Activated CD8-positive, alpha-beta memory T cell treated with anti-CD3 and anti-CD28 coated beads for 24 hours (primary cell): ENCODE data around the gene ZNF140.

Experiments used
- DNase-seq: peaks from one replicate; pipeline ENCODE4 v3.0.0-alpha.2; 2020

ZNF140 gene

DNA sequence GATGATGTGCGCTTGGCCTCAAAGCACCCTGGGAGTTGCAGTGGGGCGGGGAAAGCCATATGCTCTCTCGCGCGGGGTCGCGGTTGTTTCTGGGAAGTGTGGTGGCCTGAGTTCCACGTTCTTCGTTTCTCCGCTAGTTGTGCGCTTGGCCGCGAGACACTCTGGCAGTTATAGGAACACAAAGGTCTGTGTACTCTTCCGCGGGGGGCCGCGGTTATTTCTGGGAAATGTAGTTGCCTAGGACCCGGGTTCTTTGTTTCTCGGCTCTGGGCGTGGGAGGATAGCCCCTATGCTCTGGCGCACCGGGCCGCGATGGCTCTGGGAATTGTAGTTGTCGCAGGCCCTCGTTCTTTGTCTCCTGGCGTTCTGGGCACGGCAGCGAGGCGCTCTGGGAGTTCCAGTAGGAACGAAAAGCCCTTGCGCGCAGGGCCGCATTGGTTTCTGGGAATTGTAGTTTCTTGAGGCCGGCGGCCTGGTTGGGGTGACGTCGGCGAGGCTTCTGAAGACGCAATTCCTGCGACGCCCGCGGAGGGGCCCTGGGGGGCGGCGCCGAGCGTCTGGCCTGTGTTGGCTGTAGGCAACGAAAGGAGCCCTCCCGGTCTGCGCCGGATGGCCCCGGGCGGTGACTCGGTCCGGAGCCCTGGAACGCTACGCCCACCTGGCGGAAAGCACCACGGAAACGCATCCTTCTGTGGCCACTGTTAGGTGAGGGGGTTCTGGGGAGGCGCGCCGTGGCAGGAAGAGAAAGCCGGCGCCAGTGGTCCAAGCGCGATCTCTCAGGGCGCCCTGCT is at the start of gene ZNF140:
Gene ZNF140, plus strand, starts transcription at position 556 of the 791 bp plus-strand sequence. CDS start 398 bp downstream, outside the sequence.
- peak; percentile 96 for DNase-seq

- peak; percentile 97 for DNase-seq
Measured at GRCh38 chr12:133037207-133038005, 43.3 kb upstream of the ZNF140 start, which contains the start of gene ZNF84. Gene ZNF84, plus strand, starts transcription at chr12:133037509. Its CDS starts 3,959 bp downstream, at chr12:133041468.

GRCh38 chr12:133038118-133038709 is 42.5 kb upstream of the ZNF140 start:
- DNase-seq, result no peak

GRCh38 chr12:133046698-133047097 is 34.0 kb upstream of the ZNF140 start:
- DNase-seq, result no peak

DNA sequence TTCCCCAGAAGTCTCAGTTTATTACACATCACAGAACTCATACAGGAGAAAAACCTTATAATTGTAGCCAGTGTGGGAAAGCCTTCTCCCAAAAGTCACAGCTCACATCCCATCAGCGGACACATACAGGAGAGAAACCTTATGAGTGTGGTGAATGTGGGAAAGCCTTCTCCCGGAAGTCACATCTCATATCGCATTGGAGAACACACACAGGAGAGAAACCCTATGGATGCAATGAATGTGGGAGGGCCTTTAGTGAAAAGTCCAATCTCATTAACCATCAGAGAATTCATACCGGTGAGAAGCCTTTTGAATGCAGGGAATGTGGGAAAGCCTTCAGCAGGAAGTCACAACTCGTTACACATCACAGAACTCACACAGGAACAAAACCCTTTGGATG is 23.3 kb upstream of the ZNF140 start:
- no peak for DNase-seq

DNA sequence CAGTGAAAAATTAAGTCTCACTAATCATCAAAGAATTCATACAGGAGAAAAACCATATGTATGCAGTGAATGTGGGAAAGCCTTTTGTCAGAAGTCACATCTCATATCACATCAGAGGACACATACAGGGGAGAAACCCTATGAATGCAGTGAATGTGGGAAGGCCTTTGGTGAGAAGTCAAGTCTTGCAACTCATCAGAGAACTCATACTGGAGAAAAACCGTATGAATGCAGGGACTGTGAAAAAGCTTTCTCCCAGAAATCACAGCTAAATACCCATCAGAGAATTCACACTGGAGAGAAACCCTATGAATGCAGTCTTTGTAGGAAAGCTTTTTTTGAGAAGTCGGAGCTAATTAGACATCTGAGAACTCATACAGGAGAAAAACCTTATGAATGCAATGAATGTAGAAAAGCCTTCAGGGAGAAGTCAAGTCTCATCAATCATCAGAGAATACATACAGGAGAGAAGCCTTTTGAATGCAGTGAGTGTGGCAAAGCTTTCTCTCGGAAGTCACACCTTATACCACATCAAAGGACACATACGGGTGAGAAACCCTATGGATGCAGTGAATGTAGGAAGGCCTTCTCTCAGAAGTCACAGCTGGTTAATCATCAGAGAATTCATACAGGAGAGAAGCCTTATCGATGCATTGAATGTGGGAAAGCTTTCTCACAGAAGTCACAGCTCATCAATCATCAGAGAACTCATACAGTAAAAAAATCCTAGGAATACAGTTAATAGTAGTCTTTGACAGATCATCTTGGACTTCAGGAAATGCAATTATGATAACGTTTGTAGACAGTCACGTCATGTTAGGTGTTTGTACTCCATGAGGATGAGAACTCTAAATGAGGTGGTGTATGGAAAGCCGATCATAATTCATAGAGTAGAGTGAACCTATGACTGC is 22.3 kb upstream of the ZNF140 start:
- DNase-seq, result no peak

GRCh38 chr12:133061954-133062353 is 18.8 kb upstream of the ZNF140 start:
- DNase-seq, result no peak

- no peak for DNase-seq
Measured at GRCh38 chr12:133063556-133063955, 17.2 kb upstream of the ZNF140 start.

GRCh38 chr12:133073836-133074235 is 6.9 kb upstream of the ZNF140 start:
- DNase-seq, result no peak

DNA sequence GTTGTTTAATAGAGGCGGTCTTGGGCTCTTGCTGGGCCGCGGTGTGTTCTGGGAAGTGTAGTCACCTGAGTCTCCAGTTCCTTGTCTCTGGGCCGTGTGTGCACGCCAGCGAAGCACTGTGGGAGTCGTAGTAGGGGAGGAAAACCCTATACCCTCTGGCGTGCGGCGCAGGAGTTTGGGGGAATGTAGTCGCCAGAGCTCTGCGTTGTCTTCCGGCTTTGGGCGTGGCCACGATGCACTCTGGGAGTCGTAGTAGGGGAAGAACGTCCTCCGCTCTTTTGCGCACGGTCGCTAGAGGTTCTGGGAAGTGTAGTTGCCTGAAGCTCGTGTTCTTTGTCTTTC is 726 bp upstream of the ZNF140 start:
- DNase-seq, result no peak

GRCh38 chr12:133081159-133081780 is 547 bp downstream of the ZNF140 start:
- no peak for DNase-seq

DNA sequence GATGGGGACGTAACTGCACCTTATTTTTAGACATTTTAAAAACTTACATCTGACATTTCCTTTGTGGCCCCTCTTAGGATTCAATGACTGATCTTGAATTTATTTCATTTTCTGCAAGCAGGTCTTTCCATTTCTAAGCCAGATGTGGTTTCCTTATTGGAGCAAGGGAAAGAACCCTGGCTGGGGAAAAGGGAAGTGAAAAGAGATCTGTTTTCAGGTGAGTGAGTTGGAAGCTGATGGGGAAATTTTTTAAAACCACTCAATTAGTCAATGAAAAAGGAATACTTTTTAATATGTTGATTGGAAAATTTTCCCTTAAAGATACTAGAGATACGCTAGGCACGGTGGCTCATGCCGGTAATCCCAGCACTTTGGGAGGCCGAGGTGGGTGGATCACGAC is 2.6 kb downstream of the ZNF140 start:
- no peak for DNase-seq

- DNase-seq, result no peak
Measured at GRCh38 chr12:133105620-133106019, 24.9 kb downstream of the ZNF140 start.

DNA sequence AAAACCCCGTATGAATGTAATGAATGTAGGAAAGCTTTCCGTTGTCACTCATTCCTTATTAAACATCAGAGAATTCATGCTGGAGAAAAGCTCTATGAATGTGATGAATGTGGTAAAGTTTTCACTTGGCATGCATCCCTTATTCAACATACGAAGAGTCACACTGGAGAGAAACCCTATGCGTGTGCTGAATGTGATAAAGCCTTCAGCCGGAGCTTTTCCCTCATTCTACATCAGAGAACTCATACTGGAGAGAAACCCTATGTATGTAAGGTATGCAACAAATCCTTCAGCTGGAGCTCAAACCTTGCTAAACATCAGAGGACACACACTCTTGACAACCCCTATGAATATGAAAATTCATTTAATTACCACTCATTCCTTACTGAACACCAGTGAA is 25.5 kb downstream of the ZNF140 start:
- DNase-seq, result no peak

- DNase-seq, result no peak
Measured at GRCh38 chr12:133107121-133107520, 26.4 kb downstream of the ZNF140 start.

DNA sequence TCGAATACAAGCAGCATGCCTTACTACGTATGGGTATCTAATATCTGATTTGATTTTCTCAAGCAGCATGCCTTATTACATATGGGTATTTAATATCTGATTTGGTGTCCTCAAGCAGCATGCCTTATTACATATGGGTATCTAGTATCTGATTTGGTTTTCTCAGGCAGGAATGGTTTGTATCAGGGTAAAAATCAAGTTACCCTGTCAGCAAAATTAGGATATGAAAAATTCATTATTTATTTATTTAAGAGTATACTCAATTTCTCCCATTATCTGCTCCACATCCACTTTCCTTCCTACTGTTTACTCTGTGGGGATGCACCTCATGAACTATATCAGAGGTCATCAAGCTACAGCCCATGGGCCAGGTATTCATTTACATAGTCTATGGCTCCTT is 27.4 kb downstream of the ZNF140 start:
- no peak for DNase-seq

DNA sequence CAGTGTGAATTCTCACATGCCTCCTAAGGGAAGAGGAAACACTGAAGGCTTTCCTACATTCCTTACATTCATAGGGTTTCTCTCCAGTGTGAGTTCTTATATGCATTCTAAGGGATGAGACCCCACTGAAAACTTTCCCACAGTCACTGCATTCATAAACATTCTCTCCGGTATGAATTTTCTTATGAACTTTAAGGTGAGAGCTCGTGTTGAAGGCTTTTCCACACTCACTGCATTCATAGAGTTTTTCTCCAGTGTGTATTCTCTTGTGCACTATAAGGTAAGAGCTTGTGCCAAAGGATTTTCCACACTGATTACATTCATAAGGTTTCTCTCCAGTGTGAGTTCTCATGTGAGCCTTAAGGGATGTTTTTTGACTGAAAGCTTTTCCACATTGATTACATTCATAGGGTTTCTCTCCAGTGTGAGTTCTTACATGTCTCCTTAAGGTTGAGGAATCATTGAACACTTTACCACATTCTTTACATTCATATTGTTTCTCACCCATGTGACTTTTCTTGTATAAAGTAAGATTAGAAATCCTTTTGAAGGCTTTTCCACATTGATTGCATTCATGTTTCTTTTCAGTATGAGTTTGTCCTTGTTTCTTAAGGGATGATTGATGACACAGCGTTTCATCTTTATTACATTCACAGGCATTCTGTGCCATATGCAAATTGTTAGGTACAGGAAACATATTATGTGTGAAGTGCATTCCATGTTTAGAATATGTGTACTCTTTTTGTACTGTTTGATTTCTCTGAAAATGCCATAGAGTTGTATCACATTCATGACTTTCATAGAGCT is 39.9 kb downstream of the ZNF140 start:
- DNase-seq, result no peak

DNA sequence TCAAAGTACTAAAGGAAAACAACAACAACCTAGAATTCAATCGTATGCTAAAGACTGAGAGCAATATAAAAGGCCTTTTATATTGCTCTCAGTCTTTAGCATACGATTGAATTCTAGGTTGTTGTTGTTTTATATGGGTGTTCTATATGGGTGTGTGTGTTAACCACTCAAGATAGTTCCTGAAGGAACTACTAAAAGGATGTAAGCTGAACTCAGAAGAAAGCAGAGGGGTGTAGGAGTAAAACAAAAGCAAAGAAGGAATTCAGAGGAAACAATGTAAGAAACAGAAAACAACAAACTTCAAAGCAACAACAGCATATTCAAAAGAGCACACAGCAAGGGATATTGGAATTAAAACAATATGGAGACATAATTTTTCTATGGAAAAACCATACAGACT is 44.0 kb downstream of the ZNF140 start:
- no peak for DNase-seq

DNA sequence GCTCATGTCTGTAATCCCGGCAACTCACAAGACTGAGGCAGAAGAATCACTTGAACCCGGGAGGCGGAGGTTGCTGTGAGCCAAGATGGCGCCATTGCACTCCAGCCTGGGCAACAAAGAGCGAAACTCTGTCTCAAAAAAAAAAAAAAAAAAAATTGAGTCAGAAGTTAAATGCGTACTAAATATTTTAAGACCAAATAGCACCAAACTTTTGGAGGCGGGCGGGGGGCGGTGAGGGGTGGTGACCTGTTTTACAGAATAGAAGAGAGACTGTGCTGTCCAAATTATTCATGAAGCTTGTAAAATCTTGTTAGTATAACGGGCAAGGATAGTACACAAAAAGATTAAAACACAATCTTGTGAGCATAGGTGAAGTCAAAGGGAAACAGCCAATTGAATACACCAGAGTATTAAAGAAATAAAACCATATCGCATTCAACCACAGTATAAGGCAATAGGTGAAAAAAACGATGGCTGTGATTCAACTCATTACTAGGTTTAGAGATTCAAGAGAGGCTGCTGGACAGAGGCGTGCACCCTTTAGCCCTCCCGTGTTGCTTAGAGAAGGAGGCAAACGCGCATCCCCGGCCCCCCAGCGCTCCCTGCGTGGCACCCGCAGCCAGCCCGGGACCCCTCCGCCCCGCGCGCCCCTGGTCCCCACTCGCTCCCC is 48.8 kb downstream of the ZNF140 start:
- no peak for DNase-seq

DNA sequence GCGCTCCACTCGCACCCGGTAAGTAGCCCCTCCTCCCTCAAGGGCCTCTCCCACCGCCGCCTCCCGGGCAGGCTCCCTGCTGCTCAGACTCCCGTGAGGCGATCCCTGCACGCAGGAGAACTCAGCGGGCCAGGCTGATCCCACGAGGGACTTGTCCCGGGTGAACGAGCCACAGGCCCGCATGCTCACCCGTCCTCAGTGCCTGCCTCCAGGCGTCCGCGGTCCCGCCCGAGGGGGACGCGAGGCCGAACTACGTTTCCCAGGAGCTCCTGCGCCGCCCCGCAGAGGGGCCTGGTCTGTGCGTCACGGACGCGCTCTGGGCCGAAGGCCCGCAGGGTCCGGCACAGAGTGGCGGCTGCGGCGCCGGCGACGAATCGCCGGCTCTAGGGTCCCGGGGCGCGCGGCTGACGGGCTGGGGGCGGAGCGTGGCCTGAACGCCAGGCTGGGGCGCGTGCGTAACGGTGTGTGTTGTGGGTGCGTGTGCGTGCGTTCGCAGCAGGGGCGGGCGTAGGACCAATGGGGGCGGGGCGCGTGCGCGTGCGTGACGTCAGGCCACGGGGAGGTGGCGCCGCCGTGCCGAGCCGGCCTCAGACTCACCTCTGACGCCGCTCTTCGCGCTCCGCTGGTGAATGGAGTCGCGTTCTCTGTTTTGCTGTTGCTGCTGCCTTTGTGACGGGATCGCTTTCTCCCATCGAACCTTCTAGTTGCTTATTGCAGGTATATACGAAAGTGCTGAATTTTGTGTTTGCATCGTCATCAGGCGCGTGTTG is 49.5 kb downstream of the ZNF140 start, which contains the start of the genes ZNF10 and ZNF891:
Gene ZNF10, plus strand, starts transcription at position 590 of the 770 bp plus-strand sequence. CDS start 13,866 bp downstream, outside the sequence.
Gene ZNF891, minus strand, starts transcription at position 237 of the 770 bp plus-strand sequence. CDS start 8,356 bp downstream, outside the sequence.
- peak; percentile 99 for DNase-seq
